Effector memory CD8-positive, alpha-beta T cell (primary cell): Measurements from ENCODE around the gene ZNF554.
A peak's percentile ranks its signal among the peaks of the same experiment; 100 is the strongest.
"Not testable (repeated sequence)": the region's sequence is repeated elsewhere in the genome, so short reads cannot be mapped to it uniquely, and the experiment has no call there.

Experiments
- ATAC-seq: fragments of 150-1000 bp; cut with Tn5 transposase; replicated peaks from 2 replicates; pipeline ENCODE4 v1.10.0; 2021; ENCODE audit warnings: mild to moderate bottlenecking, moderate library complexity
- DNase-seq, 3 experiments: peaks; one replicate each; pipeline ENCODE4 v3.0.0; 2021
- H3K27ac Mint-ChIP-seq, 2 donors: one replicate each; pipeline ENCODE4 v1.8.0; 2022; ENCODE audit warnings: mild to moderate bottlenecking in 2 of 2, mixed read lengths in 2 of 2, moderate library complexity in 2 of 2
- H3K27me3 Mint-ChIP-seq, 2 donors: one replicate each; pipeline ENCODE4 v1.8.0; 2022; ENCODE audit warnings: mixed read lengths in 2 of 2
- H3K36me3 Mint-ChIP-seq: one replicate; pipeline ENCODE4 v1.8.0; 2022; ENCODE audit warnings: mild to moderate bottlenecking, moderate library complexity, mixed read lengths; ENCODE audit not compliant: insufficient read depth
- H3K4me1 Mint-ChIP-seq, 2 donors: one replicate each; pipeline ENCODE4 v1.8.0; 2022; ENCODE audit warnings: low read depth in 2 of 2, mixed read lengths in 2 of 2
- H3K4me3 Mint-ChIP-seq, 2 donors: one replicate each; pipeline ENCODE4 v1.8.0; 2022; ENCODE audit warnings: mild to moderate bottlenecking in 2 of 2, mixed read lengths in 2 of 2, moderate library complexity in 2 of 2
- H3K9me3 Mint-ChIP-seq, 2 donors: one replicate each; pipeline ENCODE4 v1.8.0; 2022; ENCODE audit warnings: mixed read lengths in 2 of 2

The ZNF554 gene

DNA sequence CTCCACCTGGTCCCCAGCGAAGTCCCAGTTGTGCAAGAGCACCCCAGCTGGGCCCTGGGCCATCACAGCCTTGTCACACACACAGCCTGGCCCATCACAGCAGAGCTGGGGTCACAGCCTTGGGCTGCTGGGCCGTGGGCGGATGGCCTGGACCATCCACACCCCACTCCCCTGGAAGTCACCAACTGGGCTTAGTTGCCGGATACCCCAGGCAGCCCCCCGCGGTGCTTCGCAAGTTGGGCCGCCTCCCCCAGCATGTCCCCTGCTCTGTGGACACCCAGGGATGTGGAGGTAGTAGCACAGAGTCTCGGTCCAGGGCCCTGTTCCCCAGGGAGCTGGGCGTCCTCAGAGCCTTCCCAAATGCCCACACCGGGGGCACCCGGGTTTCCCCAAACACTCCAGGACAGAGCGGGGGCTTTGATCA lies 4.5 kb upstream of the ZNF554 start:
- H3K4me1 Mint-ChIP-seq: peaks cover 0 to 1% of the 10 kb centered on the region in 2 donors
- H3K27me3 Mint-ChIP-seq: no peaks in the 10 kb centered on the region
- H3K4me3 Mint-ChIP-seq: no peak overlapping the region
- peaks cover 8% of the 10 kb centered on the region for H3K36me3 Mint-ChIP-seq
- H3K9me3 Mint-ChIP-seq: no peaks in the 10 kb centered on the region
- ATAC-seq (no peak), DNase-seq (no peak)
- H3K27ac Mint-ChIP-seq: no peak overlapping the region

DNA sequence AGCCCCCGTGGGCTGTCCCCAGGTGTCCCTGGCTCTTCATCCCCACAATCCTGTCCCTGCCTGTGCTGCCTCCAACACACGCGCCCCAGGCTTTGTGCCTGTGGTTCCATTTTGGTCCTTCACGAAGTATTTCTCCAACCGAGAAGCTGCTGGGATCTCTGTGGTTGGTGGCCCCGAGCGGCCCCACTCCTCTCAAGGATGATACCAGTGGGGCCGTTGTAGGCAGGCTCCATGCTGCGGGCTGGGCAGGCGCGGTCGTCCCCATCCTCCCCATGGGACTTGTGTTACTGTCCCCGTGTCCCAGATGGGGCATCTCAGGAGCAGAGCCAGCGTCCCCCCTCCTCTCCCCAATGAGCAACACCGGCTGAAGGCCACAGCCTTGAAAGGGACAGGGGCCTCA lies 3.7 kb upstream of the ZNF554 start:
- no peak for ATAC-seq
- H3K27ac Mint-ChIP-seq: peak overlapping the region in 1 of 2 donors; percentile 73
- no peak for DNase-seq
- no peaks in the 10 kb centered on the region for H3K27me3 Mint-ChIP-seq
- no peaks in the 10 kb centered on the region for H3K9me3 Mint-ChIP-seq
- peaks cover 10% of the 10 kb centered on the region for H3K36me3 Mint-ChIP-seq
- no peak overlapping the region for H3K4me3 Mint-ChIP-seq
- H3K4me1 Mint-ChIP-seq: peaks cover 0 to 3% of the 10 kb centered on the region in 2 donors

DNA sequence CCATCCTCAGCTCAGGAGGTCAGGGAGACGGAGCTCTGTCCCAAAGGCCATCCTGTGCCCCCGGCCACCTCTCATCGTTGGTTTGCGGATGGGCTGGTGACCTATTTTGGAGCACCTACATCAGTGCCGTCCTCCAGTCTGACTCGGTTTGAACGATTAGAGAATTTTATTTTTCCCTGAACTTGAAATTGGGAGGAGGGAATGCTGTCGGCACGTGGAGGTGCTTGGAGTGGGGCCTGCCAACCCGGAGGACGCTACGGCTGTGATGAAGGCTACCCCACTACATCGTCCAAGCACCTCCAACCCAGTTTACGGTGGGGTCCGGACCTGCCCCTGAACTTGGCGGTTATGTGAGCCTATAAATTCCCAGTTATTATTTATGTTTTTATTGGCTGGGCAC lies 3.0 kb upstream of the ZNF554 start:
- H3K27me3 Mint-ChIP-seq: no peaks in the 10 kb centered on the region
- H3K9me3 Mint-ChIP-seq: no peaks in the 10 kb centered on the region
- H3K36me3 Mint-ChIP-seq: peaks cover 10% of the 10 kb centered on the region
- ATAC-seq (no peak), DNase-seq (no peak)
- H3K4me3 Mint-ChIP-seq: no peak overlapping the region
- H3K27ac Mint-ChIP-seq: no peak overlapping the region
- H3K4me1 Mint-ChIP-seq: peaks cover 0 to 3% of the 10 kb centered on the region in 2 donors

DNA sequence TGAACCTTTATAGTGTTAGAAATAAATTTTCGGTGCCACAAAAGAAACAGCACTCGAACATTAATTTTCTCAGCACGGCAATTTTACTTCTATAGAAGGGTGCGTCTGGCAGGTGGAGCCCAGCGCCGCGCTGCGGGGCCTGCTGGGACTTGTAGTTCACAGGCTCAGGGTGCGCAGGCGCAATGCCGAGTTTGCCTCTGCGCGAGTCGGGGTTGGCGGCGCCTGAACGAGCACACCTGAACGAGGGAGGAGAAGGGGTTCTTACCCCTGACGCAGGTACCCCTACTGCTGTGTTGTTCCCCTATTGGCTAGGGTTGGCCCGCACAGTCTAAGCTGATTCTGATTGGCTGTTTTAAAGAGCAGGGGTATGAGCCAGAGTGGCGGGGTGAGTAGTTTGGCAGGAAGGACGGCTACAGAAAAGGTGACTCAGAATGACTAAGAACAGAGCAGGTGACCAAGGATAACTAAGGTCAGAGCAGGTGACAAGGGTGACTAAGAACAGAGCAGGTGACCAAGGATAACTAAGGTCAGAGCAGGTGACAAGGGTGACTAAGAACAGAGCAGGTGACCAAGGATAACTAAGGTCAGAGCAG lies 2.3 kb upstream of the ZNF554 start:
- H3K36me3 Mint-ChIP-seq: peaks cover 10% of the 10 kb centered on the region
- not testable (repeated sequence) for H3K27me3 Mint-ChIP-seq, H3K27ac Mint-ChIP-seq, H3K4me3 Mint-ChIP-seq, H3K9me3 Mint-ChIP-seq, DNase-seq, H3K4me1 Mint-ChIP-seq, ATAC-seq

DNA sequence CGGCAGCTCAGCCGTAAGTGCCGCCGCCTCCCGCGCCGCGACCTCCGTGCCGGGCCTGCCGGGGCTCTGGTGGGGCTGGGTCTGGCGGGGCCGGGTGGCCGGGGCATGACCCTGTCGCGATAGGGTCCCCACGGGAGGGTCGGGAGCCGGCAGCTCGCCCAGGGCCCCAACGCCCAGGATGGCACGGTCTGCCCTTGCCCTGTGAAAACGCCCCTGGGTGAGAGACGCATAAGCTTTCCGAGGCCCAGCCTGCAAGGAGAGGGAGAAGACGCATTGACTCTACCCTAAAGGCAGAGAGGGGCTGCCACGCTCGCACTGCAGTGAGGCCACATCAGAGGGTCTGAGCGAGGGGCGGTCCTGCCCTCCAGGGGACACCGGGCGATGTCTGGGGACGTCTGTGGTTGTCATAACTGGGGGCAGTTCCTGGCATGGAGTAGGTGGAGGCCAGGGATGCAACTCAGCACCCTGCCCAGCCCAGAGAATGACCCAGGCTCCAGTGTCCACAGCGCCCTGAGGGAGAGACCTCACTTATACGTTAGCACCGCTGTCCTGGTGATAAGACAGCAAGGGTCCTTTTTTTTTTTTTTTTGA lies 539 bp downstream of the ZNF554 start:
- no peak for DNase-seq
- H3K9me3 Mint-ChIP-seq: no peaks in the 10 kb centered on the region
- peak overlapping the region; percentile 82 to 84 for H3K4me3 Mint-ChIP-seq
- peaks cover 8% of the 10 kb centered on the region for H3K36me3 Mint-ChIP-seq
- peak; percentile 14 for ATAC-seq
- H3K27me3 Mint-ChIP-seq: no peaks in the 10 kb centered on the region
- peak overlapping the region in 1 of 2 donors; percentile 68 for H3K27ac Mint-ChIP-seq
- H3K4me1 Mint-ChIP-seq: peaks cover 0 to 3% of the 10 kb centered on the region in 2 donors

DNA sequence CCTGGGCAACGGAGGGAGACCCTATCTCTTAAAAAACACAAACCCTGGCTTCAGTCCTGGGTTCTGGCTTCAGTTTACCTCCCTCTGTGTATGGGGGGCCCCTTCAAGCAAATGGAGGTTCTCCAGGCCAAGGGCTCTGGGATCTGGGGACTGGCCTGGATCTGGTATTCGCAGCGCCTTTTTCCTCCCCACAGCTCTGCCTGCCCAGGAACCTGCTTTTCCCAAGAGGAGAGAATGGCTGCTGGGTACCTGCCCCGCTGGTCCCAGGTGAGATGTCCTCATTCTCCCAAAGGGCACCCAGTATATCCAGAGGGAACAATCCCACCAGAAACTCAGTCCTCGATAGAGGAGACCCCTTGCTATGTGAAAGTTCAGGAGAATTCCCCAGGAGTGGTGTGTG lies 3.2 kb downstream of the ZNF554 start:
- no peaks in the 10 kb centered on the region for H3K9me3 Mint-ChIP-seq
- no peak overlapping the region for H3K27ac Mint-ChIP-seq

DNA sequence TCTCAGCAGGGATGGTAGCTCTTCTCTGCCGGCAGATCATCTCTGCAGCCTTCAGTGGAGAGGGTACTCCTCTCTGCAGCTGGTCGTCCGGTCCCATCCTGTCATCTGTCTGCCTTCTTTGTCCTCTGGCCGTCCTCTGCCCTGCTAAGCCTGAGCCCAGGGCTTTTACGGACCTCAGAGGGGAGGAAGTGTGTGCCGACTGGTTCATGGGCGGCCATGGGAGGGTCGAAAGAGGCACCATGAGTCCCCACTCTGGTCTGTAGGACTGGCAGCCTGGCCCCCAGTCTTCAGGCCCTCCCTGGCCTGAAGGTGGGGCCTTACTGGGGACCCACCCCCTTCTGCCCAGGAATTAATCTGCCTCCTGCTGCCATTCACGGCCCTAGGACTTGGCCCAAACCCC lies 4.0 kb downstream of the ZNF554 start:
- DNase-seq: no peak
- H3K9me3 Mint-ChIP-seq: no peaks in the 10 kb centered on the region
- H3K27ac Mint-ChIP-seq: no peak overlapping the region
- H3K4me1 Mint-ChIP-seq: peaks cover 0 to 3% of the 10 kb centered on the region in 2 donors
- no peaks in the 10 kb centered on the region for H3K27me3 Mint-ChIP-seq
- no peak for ATAC-seq
- no peak overlapping the region for H3K4me3 Mint-ChIP-seq
- peaks cover 8% of the 10 kb centered on the region for H3K36me3 Mint-ChIP-seq

More for the DNA sequence above, 3.2 kb downstream of the ZNF554 start:
- peaks cover 8% of the 10 kb centered on the region for H3K36me3 Mint-ChIP-seq
- H3K4me3 Mint-ChIP-seq: no peak overlapping the region
- H3K27me3 Mint-ChIP-seq: no peaks in the 10 kb centered on the region
- DNase-seq (no peak), ATAC-seq (no peak)
- peaks cover 0 to 3% of the 10 kb centered on the region in 2 donors for H3K4me1 Mint-ChIP-seq

DNA sequence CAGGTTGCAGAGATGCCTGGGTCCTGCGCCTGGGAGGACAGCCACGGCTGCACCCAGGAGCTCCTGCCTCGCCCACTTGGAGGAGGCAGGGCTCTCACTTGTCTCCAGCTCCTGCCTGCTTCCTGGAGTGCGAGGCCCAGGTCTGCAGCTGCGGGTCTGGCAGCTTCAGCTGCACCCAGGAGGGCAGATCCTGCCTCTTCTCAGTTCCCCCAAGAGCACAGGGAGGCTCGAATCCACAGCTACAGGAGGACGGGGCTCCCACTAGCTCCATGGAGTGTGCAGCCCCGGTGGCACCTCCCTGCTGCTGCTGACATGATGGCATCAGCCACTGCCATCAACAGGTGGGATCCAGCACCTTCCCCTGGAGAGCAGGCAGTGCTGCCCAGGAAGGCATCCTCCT lies 4.5 kb downstream of the ZNF554 start:
- H3K27me3 Mint-ChIP-seq: no peaks in the 10 kb centered on the region
- no peaks in the 10 kb centered on the region for H3K9me3 Mint-ChIP-seq
- peaks cover 0 to 3% of the 10 kb centered on the region in 2 donors for H3K4me1 Mint-ChIP-seq
- H3K36me3 Mint-ChIP-seq: peaks cover 8% of the 10 kb centered on the region
- H3K27ac Mint-ChIP-seq: no peak overlapping the region
- no peak for ATAC-seq
- no peak overlapping the region for H3K4me3 Mint-ChIP-seq
- no peak for DNase-seq

DNA sequence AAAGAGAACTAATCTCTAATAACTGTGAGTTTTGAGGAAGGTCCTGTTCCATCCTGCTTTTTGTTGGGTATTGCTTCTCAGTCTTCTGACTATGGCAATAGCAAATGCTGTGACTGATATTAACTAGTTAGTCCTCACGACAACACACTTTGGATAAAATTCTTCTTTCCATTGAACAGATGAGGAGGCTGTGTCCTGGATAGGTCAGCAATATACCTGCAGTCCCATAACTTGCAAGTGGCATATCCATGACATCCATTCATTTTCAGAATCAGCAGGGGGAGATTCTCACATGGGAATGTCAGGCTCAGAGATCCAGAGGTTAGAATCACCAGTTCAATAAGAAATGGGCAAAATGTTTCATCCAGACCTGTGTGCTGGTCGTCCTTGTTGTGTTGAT lies 7.4 kb downstream of the ZNF554 start:
- no peaks in the 10 kb centered on the region for H3K36me3 Mint-ChIP-seq
- H3K4me1 Mint-ChIP-seq: no peaks in the 10 kb centered on the region
- H3K27ac Mint-ChIP-seq: no peak overlapping the region
- H3K9me3 Mint-ChIP-seq: no peaks in the 10 kb centered on the region
- no peak overlapping the region for H3K4me3 Mint-ChIP-seq
- no peaks in the 10 kb centered on the region for H3K27me3 Mint-ChIP-seq
- ATAC-seq: no peak
- DNase-seq: no peak

DNA sequence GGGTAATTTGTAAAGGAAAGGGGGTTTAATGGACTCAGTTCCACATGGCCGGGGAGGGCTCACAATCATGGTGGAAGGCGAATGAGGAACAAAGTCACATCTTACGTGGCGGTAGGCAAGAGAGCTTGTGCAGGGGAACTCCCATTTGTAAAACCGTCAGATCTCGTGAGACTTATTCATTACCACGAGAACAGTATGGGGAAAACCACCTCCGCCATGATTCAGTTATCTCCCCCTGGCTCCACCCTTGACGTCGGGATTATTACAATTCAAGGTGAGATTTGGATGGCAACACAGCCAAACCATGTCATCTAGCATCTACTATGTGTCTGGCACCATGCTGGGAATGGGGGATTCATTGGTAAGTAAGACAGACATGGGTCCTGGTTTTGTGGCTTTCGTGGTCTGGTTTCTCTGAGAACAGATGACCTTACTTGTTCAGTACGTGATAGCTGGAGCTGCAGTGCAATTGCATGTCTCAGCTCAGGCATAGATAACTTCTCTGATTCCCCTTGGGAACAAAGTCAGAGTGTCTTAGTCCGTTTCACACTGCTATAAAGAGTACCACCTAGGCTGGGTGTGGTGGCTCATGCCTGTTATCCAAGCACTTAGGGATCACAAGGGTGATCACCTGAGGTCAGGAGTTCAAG lies 8.3 kb downstream of the ZNF554 start:
- no peaks in the 10 kb centered on the region for H3K27me3 Mint-ChIP-seq
- DNase-seq (no peak), ATAC-seq (no peak)
- no peaks in the 10 kb centered on the region for H3K4me1 Mint-ChIP-seq
- no peak overlapping the region for H3K27ac Mint-ChIP-seq
- H3K4me3 Mint-ChIP-seq: no peak overlapping the region
- no peaks in the 10 kb centered on the region for H3K36me3 Mint-ChIP-seq
- peaks cover 0 to 1% of the 10 kb centered on the region in 2 donors for H3K9me3 Mint-ChIP-seq

DNA sequence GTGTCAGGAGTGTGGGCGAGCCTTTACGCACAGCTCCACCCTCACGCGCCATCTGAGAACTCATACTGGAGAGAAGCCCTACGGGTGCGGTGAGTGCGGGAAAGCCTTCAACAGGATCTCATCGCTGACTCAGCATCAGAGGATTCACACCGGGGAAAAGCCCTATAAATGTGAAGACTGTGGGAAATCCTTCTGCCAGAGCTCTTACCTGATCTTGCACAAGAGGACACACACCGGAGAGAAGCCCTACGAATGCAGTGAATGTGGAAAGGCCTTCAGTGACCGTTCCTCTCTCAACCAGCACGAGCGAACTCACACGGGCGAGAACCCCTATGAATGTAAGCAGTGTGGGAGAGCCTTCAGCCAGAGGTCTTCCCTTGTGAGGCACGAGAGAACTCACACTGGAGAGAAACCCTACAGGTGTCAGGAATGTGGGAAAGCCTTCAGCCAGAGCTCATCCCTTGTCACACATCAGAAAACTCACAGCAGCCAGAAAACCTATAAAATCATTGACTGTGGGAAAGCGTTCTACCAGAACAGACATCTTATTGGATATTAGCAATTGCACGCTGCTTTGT lies 14.7 kb downstream of the ZNF554 start:
- H3K4me1 Mint-ChIP-seq: no peaks in the 10 kb centered on the region
- peaks cover 7% of the 10 kb centered on the region for H3K36me3 Mint-ChIP-seq
- H3K27ac Mint-ChIP-seq: no peak overlapping the region
- H3K4me3 Mint-ChIP-seq: no peak overlapping the region
- no peaks in the 10 kb centered on the region for H3K27me3 Mint-ChIP-seq
- DNase-seq: no peak
- no peak for ATAC-seq
- H3K9me3 Mint-ChIP-seq: peaks cover 4 to 9% of the 10 kb centered on the region in 2 donors

DNA sequence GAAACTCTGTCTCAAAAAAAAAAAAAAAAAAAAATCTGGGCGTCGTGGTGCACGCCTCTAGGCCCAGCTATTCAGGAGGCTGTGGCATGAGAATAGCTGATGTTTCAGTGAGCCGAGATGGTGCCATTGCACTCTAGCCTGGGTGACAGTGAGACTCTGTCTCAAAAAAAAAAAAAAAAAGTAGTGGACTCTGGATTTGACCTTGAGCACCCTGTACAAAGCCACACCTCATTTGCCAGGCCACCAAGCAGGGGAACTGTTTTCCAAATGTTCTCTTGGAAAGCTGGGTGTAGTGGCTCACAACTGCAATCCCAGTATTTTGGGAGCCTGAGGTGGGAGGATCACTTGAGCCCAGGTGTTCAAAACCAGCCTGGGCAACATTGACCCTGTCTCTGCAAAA lies 17.8 kb downstream of the ZNF554 start:
- peaks cover 14% of the 10 kb centered on the region for H3K36me3 Mint-ChIP-seq
- H3K27ac Mint-ChIP-seq: no peak overlapping the region
- no peak for DNase-seq
- no peak for ATAC-seq
- H3K4me1 Mint-ChIP-seq: peaks cover 7 to 10% of the 10 kb centered on the region in 2 donors
- H3K27me3 Mint-ChIP-seq: no peaks in the 10 kb centered on the region
- H3K9me3 Mint-ChIP-seq: peaks cover 4 to 9% of the 10 kb centered on the region in 2 donors
- no peak overlapping the region for H3K4me3 Mint-ChIP-seq

DNA sequence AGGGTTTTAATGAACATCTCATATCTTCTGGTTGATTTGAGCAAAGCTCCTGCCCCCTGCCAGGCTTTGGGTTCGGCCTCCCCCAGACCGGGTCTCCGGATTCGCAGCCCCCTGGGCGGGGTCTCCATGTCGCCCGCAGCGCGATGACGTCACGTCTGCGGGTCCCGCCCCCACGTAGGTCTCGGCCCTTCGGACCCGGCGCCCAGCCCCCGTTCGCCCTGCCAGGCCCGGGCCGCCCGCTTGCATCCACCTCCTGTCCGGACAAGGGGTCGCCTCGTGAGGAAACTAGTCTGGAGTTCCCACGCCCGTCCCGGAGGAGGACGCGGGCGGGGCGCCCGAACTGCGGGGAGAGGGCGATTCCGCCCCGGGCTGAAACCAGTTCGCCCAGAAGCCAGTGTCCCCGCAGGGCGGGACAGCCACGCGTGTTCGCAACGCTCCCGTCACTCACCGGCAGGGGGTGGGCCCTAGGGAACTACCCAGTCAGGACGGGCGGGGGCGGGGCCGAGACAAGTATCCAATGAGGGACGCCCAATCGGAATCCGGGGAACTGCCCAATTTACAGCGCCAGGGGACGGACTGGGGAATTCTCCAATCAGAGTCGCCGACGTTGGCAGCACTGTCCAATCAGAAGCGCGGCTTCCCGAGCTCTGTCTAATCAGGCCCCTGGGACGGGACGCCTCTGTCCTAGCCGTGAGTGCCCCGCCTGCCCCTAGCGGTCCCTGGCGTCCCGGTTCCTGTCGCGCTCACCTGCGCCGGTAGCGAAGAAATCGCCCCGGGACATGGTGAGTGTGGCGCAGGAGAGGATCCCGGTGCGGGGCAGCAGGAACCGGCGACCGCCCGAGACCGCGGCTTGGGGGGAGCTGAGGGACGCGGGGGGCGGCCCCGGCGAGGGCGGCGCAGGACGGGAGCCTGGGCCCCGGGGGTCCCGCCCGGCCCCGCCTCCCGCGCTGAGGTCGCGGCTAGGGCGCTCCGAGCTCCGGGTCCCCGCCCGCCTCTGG lies 21.4 kb downstream of the ZNF554 start, which contains the start of gene ZNF555:
Gene ZNF555, plus strand, starts transcription at position 682 of the 998 bp plus-strand sequence. Its CDS starts 98 bp downstream, at position 780.
- Mint-ChIP-seq H3K27me3 (no peaks in the 10 kb centered on the region), H3K4me1 (peaks cover 11 to 12% of the 10 kb centered on the region in 2 donors), H3K4me3 (peak within 1 kb of the TSS; percentile 92 to 94), H3K9me3 (no peaks in the 10 kb centered on the region), H3K36me3 (peaks cover 9% of the 10 kb centered on the region), H3K27ac (peak within 1 kb of the TSS; percentile 93 to 95)
- DNase-seq: peak; percentile 95 to 97 (median 96)
- ATAC-seq: peak; percentile 96
